AG04450 (cell line): ENCODE measurements around the gene ITGB5. TPM values are rescaled to one million over a fixed set of nuclear protein-coding genes. Genes with fewer than 3 reads are reported as not detected.

Experiments used
- CTCF ChIA-PET: fragments of 300-600, 350-600 bp; formaldehyde crosslinking; extraction: SDS; loops from one replicate; lab custom pipeline; 2022; ENCODE audit warnings: antibody characterized with exemption, inconsistent platforms; lab: Charles Lee
- POLR2A ChIA-PET: fragments of 350-600 bp; formaldehyde crosslinking; extraction: SDS; loops from one replicate; lab custom pipeline; 2021; ENCODE audit warnings: antibody characterized with exemption, inconsistent platforms; lab: Yijun Ruan, JAX
- DNase-seq: peaks from one replicate; pipeline ENCODE4 v3.0.0-alpha.2; 2011; ENCODE audit warnings: low read depth, low spot score
- H3K27ac ChIP-seq: one replicate; pipeline ENCODE4 v1.5.1; 2012; ENCODE audit warnings: low read depth, low read length, control low read depth
- H3K27me3 ChIP-seq: one replicate; pipeline ENCODE4 v1.6.0; 2012; ENCODE audit warnings: low read length; ENCODE audit not compliant: control insufficient read depth, insufficient read depth
- H3K4me3 ChIP-seq: 2 replicates; pipeline ENCODE4 v1.5.1; 2011; ENCODE audit warnings: mild to moderate bottlenecking, low read depth, low read length, control low read depth
- H3K9me3 ChIP-seq: 2 replicates; pipeline ENCODE4 v1.5.1; 2012; ENCODE audit warnings: low read length; ENCODE audit not compliant: control insufficient read depth, insufficient read depth
- polyA plus RNA-seq: library from polyadenylated mRNA; depleted of rRNA; stranded (reverse); fragments of >200 nt; gene quantifications from 2 replicates; pipeline ENCODE4 v1.2.3, GENCODE V29; 2011
- TF ChIP-seq, protein P1 (sequence below): IDR thresholded peaks from 2 replicates; pipeline ENCODE4 v1.5.1; 2011; ENCODE audit warnings: low read depth, low read length, control low read depth, inconsistent platforms

The ITGB5 gene
- polyA plus RNA-seq, 1 experiment, result 127 TPM

DNA sequence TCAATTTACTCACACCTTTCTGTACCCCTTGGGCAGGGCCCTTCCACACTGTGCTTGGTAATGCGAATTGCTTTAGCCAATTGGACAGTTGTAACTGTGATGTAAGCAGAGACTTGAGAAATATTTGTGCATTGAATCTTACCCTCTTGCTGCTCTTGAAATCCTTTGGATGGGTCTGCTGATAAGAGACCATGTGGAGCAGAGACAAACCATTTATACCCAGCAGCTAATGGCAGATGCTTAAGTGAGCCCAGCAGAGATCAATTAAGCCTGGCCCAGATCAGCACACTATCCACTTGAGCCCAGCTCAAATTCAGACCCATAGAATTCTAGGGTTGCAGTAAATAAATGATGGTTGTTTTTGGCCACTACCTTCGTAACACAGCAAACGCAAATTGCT is 28.1 kb upstream of the ITGB5 start:
- no peaks in the 10 kb centered on the region for H3K9me3 ChIP-seq
- peaks cover 19% of the 10 kb centered on the region for H3K27me3 ChIP-seq
- no peak for DNase-seq
- TF ChIP-seq, protein P1, sequence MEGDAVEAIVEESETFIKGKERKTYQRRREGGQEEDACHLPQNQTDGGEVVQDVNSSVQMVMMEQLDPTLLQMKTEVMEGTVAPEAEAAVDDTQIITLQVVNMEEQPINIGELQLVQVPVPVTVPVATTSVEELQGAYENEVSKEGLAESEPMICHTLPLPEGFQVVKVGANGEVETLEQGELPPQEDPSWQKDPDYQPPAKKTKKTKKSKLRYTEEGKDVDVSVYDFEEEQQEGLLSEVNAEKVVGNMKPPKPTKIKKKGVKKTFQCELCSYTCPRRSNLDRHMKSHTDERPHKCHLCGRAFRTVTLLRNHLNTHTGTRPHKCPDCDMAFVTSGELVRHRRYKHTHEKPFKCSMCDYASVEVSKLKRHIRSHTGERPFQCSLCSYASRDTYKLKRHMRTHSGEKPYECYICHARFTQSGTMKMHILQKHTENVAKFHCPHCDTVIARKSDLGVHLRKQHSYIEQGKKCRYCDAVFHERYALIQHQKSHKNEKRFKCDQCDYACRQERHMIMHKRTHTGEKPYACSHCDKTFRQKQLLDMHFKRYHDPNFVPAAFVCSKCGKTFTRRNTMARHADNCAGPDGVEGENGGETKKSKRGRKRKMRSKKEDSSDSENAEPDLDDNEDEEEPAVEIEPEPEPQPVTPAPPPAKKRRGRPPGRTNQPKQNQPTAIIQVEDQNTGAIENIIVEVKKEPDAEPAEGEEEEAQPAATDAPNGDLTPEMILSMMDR, result no peak
- ChIA-PET POLR2A (no interaction called here), CTCF (no interaction called here)
- no peak overlapping the region for H3K27ac ChIP-seq
- no peak overlapping the region for H3K4me3 ChIP-seq

DNA sequence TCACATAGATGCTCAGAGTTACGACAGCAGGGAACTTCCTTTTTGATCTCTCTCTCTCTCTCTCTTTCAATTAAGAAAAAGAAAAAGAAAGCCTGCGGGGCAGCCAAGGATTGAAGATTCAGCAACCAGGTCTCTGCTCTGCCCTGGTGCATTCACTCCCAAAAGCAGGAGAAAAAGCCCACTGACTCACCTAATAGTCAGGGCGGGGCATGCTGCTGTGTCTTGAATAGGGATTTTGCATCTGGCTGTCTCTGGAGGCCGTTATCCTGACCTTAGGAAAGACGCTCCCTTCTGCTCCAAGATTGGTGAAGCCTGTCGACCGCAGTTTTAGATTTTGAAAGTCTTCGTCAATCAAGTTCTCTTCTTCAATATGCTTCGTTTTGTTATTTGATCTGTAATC is 20.8 kb upstream of the ITGB5 start:
- ChIA-PET CTCF (no interaction called here), POLR2A (no interaction called here)
- peaks cover 26% of the 10 kb centered on the region for H3K27me3 ChIP-seq
- DNase-seq, result no peak
- TF ChIP-seq, protein P1, result no peak
- no peaks in the 10 kb centered on the region for H3K9me3 ChIP-seq
- H3K4me3 ChIP-seq, result no peak overlapping the region
- H3K27ac ChIP-seq, result no peak overlapping the region

DNA sequence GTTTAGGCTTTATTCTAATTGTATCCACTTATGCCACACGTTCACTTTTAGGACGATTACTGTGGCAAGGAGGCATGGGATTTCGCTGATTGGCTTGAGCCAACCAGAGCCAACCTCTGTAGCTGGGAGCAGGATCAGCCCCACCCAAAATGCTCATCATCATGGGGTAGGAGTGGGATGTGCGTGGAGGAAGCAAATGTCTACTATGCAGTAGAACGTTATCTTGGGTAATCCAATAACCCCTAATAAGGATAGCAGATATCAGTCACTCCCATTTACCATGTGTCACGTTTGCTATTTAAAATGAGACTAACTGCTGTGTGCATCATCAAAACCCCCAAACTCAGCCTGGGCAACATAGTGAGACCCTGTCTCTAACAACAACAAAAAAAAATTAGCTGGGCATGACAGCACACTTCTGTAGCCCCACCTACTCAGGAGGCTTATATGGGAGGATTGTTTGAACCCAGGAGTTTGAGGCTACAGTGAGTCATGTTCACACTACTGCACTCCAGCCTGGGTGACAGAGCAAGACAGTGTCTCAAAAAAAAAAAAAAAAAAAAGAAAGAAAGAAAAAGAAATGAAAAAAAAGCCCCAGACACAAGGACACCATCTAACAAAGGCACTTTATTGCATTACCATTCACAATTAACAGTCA is 17.8 kb upstream of the ITGB5 start:
- H3K4me3 ChIP-seq, result no peak overlapping the region
- POLR2A ChIA-PET, result no interaction called here
- no peak overlapping the region for H3K27ac ChIP-seq
- no peaks in the 10 kb centered on the region for H3K9me3 ChIP-seq
- TF ChIP-seq, protein P1, result no peak
- CTCF ChIA-PET, result interaction anchor here (1.2 to 5.2 kb wide), 4 partner anchors 119 to 216 kb away, joined by 3 to 177 read pairs (median 61); no protein-coding TSS in a partner anchor
- DNase-seq, result no peak
- peaks cover 17% of the 10 kb centered on the region for H3K27me3 ChIP-seq

DNA sequence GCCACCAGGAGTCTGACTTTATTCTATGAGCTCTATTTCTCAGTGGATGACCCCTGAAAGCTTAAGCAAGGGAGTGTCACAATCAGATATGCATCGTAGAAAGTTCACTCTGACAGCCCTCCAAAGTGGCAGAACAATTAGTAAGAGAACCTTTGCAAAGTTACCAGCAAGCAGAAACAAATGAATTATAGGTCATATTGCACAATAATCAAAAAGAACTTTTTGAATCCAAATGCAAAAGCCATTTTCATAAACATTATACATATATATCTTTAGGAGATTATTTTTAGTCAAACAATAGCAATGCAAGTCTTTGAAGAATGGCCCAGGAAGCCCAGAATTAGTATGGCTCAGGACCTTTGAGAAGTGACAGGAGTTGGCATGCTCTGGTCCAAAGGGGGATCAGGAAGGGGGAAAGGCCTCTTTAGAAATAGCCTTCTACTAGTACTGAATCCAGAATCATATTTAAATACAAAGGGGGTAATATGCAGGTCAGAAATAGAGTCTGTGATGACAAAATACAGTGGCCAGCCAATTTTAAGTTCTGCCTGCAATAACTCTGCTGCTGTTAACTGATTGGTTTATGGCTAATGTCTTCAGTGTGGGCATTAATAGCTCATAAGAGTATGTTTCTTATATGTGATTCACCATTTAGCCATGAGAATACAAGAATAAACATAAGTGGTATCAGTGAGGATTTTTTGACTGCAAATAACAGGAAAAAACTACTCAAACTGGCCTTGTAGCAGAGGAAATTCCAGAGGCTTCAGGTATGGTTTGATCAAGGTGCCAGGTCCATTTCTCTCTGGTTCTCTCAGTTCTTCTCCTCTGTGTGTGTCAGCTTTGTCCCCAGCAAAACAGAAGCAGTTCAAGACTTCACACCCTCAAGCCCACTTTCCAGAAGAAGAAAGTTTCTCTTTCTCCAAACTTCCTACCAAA is 17.0 kb upstream of the ITGB5 start:
- no peak for DNase-seq
- Histone ChIP-seq H3K4me3 (no peak overlapping the region), H3K9me3 (no peaks in the 10 kb centered on the region), H3K27ac (no peak overlapping the region), H3K27me3 (peaks cover 17% of the 10 kb centered on the region)
- CTCF ChIA-PET, result interaction anchor here (1.0 to 5.2 kb wide), 3 partner anchors 118 to 216 kb away, joined by 4 to 177 read pairs (median 97); no protein-coding TSS in a partner anchor
- TF ChIP-seq, protein P1, result no peak
- POLR2A ChIA-PET, result no interaction called here
